T follicular helper cell (primary cell): ENCODE measurements around the gene CATSPERE.
"Not testable (repeated sequence)": the region's sequence is repeated elsewhere in the genome, so short reads cannot be mapped to it uniquely, and the experiment has no call there.

Source experiments
- DNase-seq: peaks from one replicate; pipeline ENCODE4 v3.0.0-alpha.2; 2020; ENCODE audit warnings: low read depth

Gene CATSPERE

DNA sequence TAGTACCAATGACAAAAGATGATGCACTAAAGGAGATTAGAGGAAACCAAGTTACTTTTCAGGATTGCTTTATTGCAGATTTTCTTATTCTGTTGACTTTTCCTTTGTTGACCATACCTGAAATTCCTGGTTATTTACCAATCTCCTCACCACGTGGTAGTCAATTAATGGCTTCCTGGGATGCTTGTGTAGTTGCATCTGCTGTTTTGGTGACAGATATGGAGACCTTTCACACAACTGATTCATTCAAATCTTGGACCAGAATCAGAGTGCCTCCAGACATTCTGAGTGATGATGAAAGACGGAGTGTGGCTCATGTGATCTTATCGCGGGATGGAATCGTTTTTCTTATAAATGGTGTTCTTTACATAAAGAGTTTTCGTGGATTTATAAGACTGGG is 91.3 kb downstream of the CATSPERE start:
- no peak for DNase-seq

DNA sequence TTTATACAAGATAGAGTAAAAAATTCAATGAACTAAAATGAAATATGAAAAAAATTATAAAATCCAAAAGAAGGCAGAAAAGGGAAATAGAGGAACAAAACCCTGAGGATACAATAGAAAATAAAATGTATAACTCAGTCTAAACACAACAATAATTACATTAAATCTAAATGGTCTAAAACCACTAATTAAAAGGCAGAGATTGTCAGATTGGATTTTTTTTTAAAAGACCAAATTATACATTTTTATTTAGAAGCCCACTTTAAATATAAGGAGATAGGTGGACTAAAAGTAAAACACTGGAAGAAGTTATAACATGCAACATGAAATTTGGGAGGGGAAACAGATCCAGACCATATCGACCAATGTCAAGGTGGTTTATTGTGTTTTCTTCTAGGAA is 95.2 kb downstream of the CATSPERE start:
- no peak for DNase-seq

DNA sequence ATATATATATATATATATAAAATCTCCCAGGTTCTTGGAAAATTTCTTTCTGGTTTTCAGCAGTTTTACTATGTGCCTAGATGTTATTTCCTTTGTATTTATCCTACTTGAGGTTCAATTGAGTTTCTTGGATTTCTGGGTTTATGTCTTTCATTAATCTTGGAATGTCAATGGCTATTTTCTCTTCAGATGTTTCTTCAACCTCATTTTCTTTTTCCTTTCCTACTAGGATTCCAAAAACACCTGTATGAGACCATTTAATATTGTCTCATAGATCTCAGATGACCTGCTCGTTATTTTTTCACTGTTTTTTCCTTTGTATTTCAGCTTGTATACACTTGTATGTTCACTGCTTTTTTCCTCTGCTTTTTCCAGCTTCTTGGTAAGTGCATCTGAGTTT is 96.5 kb downstream of the CATSPERE start:
- DNase-seq = no peak

DNA sequence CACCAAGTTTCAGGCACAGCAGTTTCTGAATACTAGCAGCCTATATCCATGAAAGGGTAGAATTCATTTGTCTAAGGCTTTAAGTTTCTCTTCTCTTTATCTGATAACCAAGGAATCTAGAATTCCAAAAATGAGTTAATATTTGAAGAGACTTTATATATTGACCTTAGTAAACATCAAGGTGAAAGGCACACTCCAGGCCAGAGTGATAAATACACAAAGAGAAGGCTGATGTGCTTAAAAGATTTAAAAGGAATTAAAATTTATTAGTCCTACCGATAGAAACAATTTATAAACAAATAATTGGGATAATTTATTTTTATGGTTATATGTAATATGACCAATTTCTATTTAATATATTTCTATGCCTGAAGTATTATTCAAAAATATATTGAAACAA is 98.5 kb downstream of the CATSPERE start:
- no peak for DNase-seq

DNA sequence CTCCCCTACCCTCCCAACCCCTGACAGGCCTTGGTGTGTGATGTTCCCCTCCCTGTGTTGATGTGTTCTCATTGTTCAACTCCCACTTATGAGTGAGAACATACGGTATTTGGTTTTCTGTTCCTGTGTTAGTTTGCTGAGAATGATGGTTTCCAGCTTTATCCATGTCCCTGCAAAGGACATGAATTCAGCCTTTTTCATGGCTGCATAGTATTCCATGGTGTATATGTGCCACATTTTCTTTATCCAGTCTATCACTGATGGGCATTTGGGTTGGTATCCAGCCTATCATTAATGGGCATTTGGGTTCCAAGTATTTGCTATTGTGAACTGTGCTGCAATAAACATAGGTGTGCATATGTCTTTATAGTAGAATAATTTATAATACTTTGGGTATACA is 101.8 kb downstream of the CATSPERE start:
- not testable (repeated sequence) for DNase-seq

DNA sequence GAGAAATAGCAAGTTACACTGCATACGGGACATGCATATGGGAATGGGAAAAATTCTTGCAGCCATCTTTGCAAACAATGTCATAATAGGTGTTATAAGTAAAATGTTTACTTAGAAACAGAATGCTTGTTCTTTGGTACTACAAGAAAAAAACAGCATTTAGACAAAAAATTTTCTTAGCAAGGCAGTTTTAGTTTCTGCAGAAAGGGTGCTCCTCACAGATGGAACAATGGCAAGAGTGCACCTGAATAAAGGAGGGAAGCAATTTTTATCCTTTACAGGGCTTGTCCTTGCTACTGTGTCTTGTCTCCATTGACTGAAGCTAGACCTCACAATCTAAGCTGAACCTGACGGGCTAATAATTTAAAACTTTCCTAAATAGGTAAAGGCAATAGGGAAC is 112.7 kb downstream of the CATSPERE start:
- no peak for DNase-seq

DNA sequence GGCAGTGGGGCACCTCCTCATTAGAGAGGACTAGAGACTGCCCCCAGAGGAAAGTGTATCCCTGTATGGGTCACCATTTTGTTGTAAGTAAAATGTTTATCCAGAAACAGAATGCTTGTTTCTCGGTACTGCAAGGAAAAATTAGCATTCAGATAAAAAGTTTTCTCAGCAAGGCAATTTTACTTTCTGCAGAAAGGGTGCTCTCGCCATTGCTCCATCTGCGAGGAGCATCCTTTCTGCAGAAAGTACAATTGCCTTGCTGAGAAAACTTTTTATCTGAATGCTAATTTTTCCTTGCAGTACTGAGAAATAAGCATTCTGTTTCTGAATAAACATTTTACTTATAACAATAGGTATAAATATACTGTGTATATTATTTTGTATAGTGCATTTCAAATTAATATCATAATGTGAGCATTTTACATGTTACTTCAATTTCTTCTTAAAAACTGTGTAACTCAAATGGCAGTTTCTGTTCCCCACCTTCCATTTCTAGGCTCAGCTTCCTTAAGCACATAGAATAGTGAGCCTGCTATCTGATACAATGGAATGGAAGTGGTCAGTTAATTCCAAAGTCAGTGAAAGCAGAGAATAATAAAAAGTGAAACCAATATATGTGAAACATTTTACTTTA is 115.3 kb downstream of the CATSPERE start:
- DNase-seq = no peak

DNA sequence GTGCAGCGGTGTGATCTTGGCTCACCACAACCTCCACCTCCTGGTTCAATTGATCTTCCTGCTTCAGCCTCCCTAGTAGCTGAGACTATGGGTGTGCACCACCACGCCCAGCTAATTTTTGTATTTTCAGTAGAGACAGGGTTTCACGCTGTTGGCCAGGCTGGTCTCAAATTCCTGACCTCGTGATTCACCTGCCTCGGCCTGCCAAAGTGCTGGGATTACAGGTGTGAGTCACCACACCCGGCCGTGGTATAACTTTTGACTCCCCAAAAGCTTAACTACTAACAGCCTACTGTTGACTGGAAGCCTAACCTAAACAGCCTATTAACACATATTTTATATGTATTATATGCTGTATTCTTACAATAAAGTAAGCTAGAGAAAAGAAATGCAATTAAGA is 117.1 kb downstream of the CATSPERE start:
- DNase-seq = not testable (repeated sequence)

DNA sequence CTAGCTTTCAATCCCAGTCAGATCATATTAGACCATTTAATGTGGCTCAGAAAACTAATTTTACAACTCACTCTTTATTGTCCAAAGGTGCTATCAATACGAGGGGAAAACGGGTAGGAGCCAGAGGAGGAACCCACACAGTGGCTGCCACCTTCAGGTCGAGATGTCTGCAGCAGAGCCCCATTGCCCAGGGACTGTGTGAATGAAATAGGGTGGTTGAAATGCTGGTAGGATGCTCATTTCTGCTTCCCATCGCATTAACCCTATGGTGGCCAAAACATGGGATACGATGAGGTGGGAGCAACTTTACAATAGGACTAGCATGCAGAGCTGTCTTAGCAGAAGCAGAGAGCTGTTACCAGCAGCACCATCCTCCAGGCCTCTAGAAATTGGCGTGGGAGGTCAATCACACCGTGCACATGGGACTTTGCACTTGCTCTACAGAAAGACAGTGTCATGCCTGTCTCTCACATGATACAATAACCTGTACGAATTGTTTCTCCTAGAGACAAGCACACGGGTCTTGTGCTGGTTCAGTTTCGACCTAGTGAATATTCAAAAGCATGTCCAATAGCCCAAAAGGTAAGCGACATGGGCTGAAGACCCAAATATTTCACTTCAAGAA is 122.4 kb downstream of the CATSPERE start:
- DNase-seq = no peak

DNA sequence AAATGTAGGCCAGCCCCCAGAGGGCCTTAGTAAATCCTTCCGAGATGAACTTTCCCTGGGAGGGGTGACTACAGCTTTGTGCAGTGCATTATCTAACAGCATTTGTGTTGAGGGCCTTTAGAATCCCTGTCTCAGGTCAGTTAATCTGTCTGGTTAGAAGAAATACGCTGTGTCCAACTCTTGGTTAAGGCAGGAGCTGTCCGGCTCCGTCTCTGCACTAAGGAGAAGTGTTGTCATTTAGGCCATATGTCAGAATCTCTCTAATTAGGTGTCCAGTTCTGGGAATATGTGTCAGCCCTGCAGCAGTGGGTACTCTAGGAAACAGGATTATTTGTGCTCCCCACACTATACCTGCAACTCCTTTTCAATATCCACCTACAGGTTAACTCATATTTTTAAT is 124.8 kb downstream of the CATSPERE start:
- no peak for DNase-seq

DNA sequence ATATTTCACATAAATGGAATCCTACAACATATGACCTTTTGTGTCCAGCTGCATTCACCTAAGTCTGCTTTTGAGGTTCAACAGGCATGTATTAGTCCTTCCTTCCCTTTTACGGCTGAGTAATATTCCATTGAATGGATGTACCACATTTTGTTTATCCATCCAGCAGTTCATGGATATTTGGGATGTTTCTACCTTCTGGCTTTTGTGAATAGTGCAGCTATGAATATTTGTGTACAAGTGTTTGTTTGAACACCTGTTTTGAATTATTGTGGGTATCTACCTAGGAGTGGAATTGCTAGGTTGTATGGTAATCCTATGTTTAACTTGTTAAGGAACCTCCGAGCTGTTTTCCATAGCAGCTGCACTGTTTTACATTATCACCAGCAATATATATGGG is 129.6 kb downstream of the CATSPERE start:
- DNase-seq = no peak

DNA sequence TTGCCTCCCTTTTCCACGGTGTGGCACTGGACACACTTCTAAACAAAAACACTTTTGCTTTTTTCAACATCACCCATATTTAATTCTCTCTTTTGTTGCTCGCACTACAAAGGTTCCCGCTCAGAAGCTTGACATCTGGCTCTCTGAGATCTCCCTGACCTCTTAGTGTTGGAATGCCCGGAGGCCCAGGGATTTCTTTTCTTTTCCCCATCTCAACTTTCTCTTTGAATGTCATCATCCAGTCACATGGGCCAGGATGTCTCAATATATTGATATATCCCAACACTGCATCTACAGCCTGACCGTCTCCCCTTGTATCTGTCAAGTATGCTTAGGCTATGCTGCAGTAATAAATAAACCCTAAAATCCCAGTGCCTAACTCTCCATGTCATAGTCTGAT is 137.5 kb downstream of the CATSPERE start:
- no peak for DNase-seq

DNA sequence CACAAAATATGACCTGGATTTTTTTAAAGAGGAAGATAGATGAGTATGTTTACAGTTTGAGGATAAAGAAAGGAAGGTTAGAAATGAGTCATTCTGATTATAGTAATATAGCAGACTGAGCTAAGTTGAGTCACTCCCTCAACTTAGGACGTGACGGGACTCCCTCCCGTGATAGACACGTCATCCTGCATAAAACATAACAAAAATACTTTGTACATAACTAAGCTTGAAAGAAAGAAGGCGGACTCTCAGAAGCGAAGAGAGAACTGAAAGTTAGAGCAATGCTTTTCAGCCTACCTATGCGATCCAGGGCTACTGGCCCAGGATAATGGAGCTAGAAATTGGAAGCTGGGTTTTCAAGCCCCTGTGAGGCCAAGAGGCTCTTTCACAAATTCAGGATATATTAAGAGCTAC is 138.9 kb downstream of the CATSPERE start:
- DNase-seq = peak; percentile 6

DNA sequence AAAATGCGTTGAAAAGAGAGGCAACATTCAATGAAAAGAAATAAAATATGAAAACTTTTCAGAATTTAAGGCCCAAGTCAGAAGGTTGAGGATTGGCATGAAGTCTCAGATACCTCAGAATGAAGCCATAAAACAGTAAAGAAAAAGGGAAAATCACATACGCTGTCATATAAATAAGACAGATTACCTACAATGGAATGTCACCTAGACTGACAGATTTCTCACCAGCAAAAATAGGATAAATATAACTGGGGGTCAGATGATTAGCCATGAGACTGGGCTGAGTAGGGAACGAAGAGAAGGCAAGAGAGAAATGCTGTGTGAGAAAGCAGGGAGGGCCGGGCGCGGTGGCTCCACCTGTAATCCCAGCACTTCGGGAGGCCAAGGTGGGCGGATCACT is 140.3 kb downstream of the CATSPERE start:
- DNase-seq = no peak

DNA sequence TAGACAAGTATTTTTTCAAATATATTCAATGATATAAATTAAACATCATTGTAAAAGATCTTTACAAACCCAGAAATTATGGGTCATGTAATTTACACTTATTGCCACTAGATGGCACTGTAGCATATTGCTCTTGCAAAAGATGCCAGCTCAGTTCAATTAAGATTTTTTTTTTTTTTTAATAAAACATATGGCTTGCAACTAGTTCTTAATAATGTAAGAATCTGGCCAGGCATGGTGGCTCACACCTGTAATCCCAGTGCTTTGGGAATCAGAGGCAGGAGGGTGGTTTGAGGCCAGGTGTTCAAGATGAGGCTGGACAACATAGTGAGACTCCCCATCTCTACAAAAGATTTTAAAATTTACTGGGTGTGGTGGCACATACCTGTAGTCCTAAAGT is 142.4 kb downstream of the CATSPERE start:
- no peak for DNase-seq

DNA sequence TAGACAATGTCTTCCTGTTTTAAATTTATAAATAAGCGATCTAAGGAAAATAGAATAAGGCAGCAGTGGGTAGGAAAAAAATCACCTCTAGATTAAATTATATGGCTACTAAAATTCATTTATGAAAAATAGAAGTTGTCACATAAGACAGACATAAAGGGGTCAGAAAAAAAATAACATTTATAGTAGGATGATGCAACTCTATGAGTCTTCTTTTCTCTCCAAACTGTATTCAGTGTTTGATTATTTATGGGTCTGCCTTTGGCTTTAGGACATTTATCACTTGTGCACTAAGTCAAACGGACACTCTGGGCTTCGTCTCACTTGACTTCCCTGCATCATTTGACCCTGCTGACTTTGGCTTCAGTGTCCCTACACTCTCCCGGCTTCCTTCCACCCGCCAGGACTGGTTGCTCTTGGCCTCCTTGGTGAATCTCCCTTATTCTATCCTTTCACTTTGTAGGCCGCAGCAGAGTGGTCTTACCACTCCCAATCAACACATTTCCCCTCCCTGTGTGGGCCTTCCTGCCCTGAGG is 144.8 kb downstream of the CATSPERE start:
- no peak for DNase-seq

DNA sequence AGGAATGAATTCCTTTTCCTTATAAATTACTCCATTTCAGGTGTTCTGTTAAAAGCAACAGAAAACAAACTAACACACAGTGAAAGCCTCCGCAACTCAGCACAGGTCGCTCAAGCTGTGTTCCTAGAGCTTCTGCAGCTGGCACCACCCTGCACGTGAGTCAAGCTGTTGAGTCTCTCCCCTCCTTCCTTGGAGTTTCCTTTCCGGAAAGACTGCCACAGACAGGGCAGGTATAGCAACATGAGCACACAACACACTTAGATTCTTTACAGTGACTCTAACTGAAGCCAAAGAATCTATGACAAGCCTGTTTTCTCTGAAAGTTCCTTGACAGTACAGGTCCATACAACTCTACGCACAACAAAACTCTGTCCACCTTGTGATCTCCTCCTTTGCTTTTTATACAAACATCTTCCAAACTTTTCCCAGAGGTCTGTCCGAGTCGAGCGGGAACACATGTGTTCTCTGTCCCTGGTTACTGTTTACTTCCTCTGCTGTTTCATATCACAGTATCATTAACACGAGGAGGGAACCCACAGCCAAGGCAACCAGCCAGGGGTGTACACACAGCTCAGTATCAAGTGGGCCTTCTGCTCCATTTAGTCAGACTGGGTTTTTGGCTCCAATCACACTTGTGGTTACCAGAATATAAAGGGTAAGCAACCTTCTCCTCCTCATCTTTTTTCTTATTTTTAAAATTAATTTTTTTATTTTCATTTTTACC is 153.2 kb downstream of the CATSPERE start:
- DNase-seq = no peak

DNA sequence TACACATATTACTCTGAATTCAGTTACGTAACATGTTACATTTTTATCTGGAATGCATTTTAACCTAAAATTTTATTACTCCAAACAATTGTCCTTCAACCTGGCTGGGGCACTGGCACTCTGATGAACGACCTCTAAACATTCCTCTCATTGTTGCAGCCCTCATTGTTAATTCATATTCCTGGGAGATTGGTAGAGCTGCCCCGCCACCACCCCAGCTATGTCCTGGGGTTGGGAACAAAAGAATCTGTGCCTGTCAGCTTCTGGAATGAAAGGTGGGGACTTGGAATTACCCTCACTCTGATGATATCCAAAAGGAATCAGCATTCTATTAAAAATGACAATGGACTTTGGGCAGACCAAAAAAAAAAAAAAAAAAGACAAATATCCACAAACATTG is 153.8 kb downstream of the CATSPERE start:
- DNase-seq = no peak

DNA sequence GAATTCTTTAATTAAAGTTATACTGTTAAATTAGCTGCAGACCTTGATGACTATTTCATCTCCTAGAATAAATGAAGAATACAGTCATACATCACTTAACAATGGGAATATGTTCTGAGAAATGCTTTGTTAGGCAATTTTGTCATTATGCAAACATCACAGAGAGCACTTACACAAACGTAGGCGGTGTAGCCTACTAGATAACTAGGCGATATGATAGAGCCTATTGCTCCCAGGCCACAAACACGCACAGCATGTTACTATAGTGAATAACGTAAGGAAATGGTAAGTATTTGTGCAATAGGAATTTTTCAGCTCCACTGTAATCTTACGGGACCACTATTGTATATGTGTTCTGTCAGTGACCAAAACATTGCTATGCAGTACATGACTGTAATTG is 154.2 kb downstream of the CATSPERE start:
- DNase-seq = no peak

DNA sequence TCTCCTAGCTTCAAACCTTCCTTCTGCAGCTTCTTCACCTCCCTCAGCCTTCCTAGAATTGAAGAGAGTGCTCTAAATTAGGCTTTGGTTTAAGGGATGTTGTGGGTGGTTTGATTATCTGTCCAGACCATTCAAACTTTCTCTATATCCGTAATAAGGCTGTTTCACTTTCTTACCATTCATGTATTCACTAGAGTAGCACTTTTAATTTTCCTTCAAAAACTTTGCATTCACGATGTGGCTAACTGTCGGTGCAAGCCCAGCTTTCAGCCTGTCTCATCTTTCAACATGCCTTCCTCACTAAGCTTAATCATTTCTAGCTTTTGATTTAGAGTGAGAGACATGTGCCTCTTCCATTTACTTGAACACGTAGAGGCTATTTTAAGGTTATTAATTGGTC is 165.6 kb downstream of the CATSPERE start:
- no peak for DNase-seq

DNA sequence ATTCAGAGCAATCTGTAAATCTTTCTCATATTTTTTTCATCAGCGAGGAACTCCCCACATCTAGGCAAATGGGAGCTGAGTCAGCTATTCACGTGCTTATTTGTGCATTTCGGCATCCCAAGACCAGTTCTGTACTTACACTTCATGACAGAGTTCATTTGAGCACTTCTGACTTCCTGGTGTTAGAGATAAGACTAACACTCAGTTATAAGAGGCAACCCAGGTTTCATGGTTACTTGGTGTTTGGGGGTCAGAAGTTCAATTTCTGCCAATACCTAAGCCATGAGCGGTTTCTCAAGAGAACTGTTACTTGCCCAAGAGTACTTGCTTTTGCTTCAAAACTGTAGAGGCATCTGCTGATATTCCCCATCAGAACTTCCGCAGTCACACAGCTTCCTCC is 167.7 kb downstream of the CATSPERE start:
- DNase-seq = no peak

DNA sequence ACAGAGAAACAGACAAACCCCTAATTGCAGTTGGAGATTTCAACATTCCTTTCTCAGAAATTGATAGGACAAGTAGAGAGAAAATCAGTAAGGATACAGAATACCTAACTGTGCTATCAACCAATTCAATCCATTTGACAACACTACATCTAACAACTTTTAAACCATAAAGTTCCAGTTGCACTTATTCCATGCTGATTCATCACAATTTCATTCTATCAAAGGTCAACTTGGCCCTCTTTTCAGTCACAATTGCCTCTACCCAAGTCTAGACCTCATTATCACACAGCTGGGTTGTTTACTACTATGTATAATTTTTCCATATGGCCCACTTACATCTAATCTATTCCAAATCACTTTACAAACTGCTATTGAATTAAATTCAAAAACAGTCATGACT is 172.1 kb downstream of the CATSPERE start:
- no peak for DNase-seq

DNA sequence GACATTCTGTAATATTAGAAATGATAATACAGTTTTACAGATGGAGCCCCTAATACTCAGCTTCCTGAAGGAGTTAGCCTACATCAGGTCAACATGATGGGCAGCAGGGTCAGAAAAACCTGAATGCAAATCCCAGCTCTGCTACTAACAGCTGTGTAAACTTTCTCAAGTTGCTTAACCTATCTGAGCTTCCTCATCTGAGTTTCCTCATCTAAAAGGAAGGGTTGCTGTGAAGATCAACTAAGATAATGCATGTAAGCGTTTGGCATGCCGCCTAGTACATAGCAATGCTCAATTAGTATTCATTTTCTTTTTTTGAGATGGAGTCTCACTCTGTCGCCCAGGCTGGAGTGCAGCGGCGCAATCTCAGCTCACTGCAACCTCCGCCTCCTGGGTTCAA is 173.5 kb downstream of the CATSPERE start:
- no peak for DNase-seq
